A549 (cell line): Measurements from ENCODE around the gene IFITM10. TPM values are rescaled to one million over a fixed set of nuclear protein-coding genes. Genes with fewer than 3 reads are reported as not detected.

Experiments used
- ATAC-seq, 2 experiments: fragments of 200-7000 bp in 1 of 2; fragments of >200 bp in 1 of 2; cut with Nextera tagmentation in 1 of 2; cut with Tn5 transposase in 1 of 2; 3 replicates each; pipeline versions ENCODE4 v1.8.0 to v1.9.1; 2018 to 2020; ENCODE audit warnings: mild to moderate bottlenecking in 1 of 2, moderate library complexity in 1 of 2
- CTCF ChIA-PET: fragments of 300-600 bp; sonication (Branson Sonifier 250); formaldehyde crosslinking; extraction: SDS; loops from one replicate; lab custom pipeline; 2021; ENCODE audit warnings: antibody characterized with exemption, inconsistent platforms; lab: Yijun Ruan, JAX
- POLR2A ChIA-PET: fragments of 350-600 bp; formaldehyde crosslinking; extraction: SDS; loops from one replicate; lab custom pipeline; 2021; ENCODE audit warnings: antibody characterized with exemption, inconsistent platforms; lab: Yijun Ruan, JAX
- DNase-seq, 2 experiments: peaks; one replicate each; pipeline versions ENCODE4 v3.0.0 to v3.0.0-alpha.2; 2011 to 2016; ENCODE audit warnings: low read depth in 1 of 2, low spot score in 1 of 2
- FAIRE-seq: peaks from 2 replicates; lab custom pipeline; 2011; peaks lifted over from hg19 to GRCh38; lab: Jason Lieb, UNC
- H3K27ac ChIP-seq, 2 experiments: fragments of >200 bp; sonication (Bioruptor Twin); formaldehyde crosslinking; 3 replicates each; pipeline ENCODE4 v1.5.1; 2016 to 2017
- H3K4me1 ChIP-seq: fragments of >200 bp; sonication (Bioruptor Twin); formaldehyde crosslinking; 3 replicates; pipeline ENCODE4 v1.6.1; 2016
- H3K4me2 ChIP-seq: fragments of >200 bp; sonication (Bioruptor Twin); formaldehyde crosslinking; 3 replicates; pipeline ENCODE4 v1.6.1; 2016
- H3K4me3 ChIP-seq: fragments of >200 bp; sonication (Bioruptor Twin); formaldehyde crosslinking; 3 replicates; pipeline ENCODE4 v1.5.1; 2016
- H3K9me3 ChIP-seq: fragments of >200 bp; sonication (Bioruptor Twin); formaldehyde crosslinking; 3 replicates; pipeline ENCODE4 v1.6.1; 2016
- BCL3 ChIP-seq: fragments of >200 bp; sonication (Bioruptor Twin); formaldehyde crosslinking; IDR thresholded peaks from 3 replicates; pipeline ENCODE4 v1.6.1; 2016
- CEBPB ChIP-seq, 2 experiments: fragments of >200 bp in 1 of 2; sonication (Bioruptor Twin) in 1 of 2; formaldehyde crosslinking in 1 of 2; IDR thresholded peaks; 2 replicates each; pipeline ENCODE4 v1.6.1; 2012 to 2016
- CHD2 ChIP-seq: fragments of 150-350 bp; IDR thresholded peaks from 2 replicates; pipeline ENCODE4 v1.6.1; 2014; ENCODE audit warnings: low read length; ENCODE audit not compliant: partially characterized antibody
- CTCF ChIP-seq: fragments of >200 bp; sonication (Bioruptor Twin); formaldehyde crosslinking; IDR thresholded peaks from 3 replicates; pipeline ENCODE4 v1.5.1; 2016
- EP300 ChIP-seq, 2 experiments: fragments of >200 bp; sonication (Bioruptor Twin); formaldehyde crosslinking; IDR thresholded peaks; 2 replicates in 1 of 2; 3 replicates in 1 of 2; pipeline ENCODE4 v1.6.1; 2016 to 2017
- FOXS1 ChIP-seq: fragments of 250-450 bp; sonication (Bioruptor Pico); IDR thresholded peaks from 2 replicates; pipeline ENCODE4 v1.5.0; 2020; ENCODE audit warnings: mild to moderate bottlenecking, moderate library complexity
- HES2 ChIP-seq: fragments of >200 bp; sonication (Bioruptor Twin); formaldehyde crosslinking; IDR thresholded peaks from 2 replicates; pipeline ENCODE4 v1.6.1; 2016
- HMGXB4 ChIP-seq: fragments of 250-450 bp; sonication (Bioruptor Pico); IDR thresholded peaks from 2 replicates; pipeline ENCODE4 v1.5.0; 2021; ENCODE audit warnings: mild to moderate bottlenecking, moderate library complexity, borderline replicate concordance
- JUN ChIP-seq, 2 experiments: fragments of >200 bp; sonication (Bioruptor Twin); formaldehyde crosslinking; IDR thresholded peaks; 2 replicates in 1 of 2; 3 replicates in 1 of 2; pipeline ENCODE4 v1.6.1; 2016 to 2017
- KDM1A ChIP-seq: fragments of 200-600 bp; sonication (generic); IDR thresholded peaks from 2 replicates; pipeline ENCODE4 v1.6.1; 2016; ENCODE audit warnings: low read depth, mild to moderate bottlenecking
- KDM5A ChIP-seq: fragments of 200-600 bp; sonication (generic); IDR thresholded peaks from 2 replicates; pipeline ENCODE4 v1.6.1; 2016; ENCODE audit warnings: antibody characterized with exemption, mild to moderate bottlenecking
- MAFK ChIP-seq: fragments of 450-650 bp; IDR thresholded peaks from 2 replicates; pipeline ENCODE4 v1.6.1; 2014; ENCODE audit not compliant: partially characterized antibody
- NR3C1 ChIP-seq: fragments of >200 bp; sonication (Bioruptor Twin); formaldehyde crosslinking; IDR thresholded peaks from 3 replicates; pipeline ENCODE4 v1.6.1; 2017
- PBX3 ChIP-seq: IDR thresholded peaks from 2 replicates; pipeline ENCODE4 v1.6.1; 2012
- POLR2AphosphoS2 ChIP-seq: conservative IDR thresholded peaks from 2 replicates; pipeline ENCODE4 v1.6.1; 2012; ENCODE audit warnings: low read length, improper control_type of control experiment, inconsistent platforms
- RAD21 ChIP-seq, 2 experiments: fragments of >200 bp in 1 of 2; sonication (Bioruptor Twin) in 1 of 2; formaldehyde crosslinking in 1 of 2; IDR thresholded peaks in 1 of 2; conservative IDR thresholded peaks in 1 of 2; 2 replicates in 1 of 2; 3 replicates in 1 of 2; pipeline ENCODE4 v1.6.1; 2012 to 2018; ENCODE audit warnings: inconsistent platforms in 1 of 2
- SMC3 ChIP-seq: fragments of >200 bp; sonication (Bioruptor Twin); formaldehyde crosslinking; IDR thresholded peaks from 3 replicates; pipeline ENCODE4 v1.6.1; 2018; ENCODE audit warnings: inconsistent platforms
- TP53 ChIP-seq: fragments of 250-450 bp; sonication (Bioruptor Pico); IDR thresholded peaks from 2 replicates; pipeline ENCODE4 v1.5.0; 2021; ENCODE audit warnings: mild to moderate bottlenecking, moderate library complexity
- ZC3H11A ChIP-seq: fragments of 450-650 bp; IDR thresholded peaks from 2 replicates; pipeline ENCODE4 v1.6.1; 2014; ENCODE audit warnings: antibody characterized with exemption, mild to moderate bottlenecking
- WGBS: methylation state at CpG from one replicate; pipeline ENCODE4 v1.1.6; 2017; ENCODE audit errors: missing lambda C conversion rate; 5-methylcytosine and 5-hydroxymethylcytosine counted together
- polyA plus RNA-seq, 4 experiments: library from polyadenylated mRNA; depleted of rRNA in 3 of 4; stranded (reverse); fragments of >200 nt; fragmentation: RNase III in 1 of 4; extraction: RNeasy Plus Mini Kit Qiagen cat#74134 plus additional on column Dnase treatment in 1 of 4; gene quantifications; 2 replicates in 3 of 4; 3 replicates in 1 of 4; pipeline ENCODE4 v1.2.3, GENCODE V29; 2011 to 2017

IFITM10 gene
- polyA plus RNA-seq, 2 of the 4 experiments (the other 2 are of a cell fraction) = 0.28 to 0.67 TPM

- CTCF ChIA-PET = interaction anchor here (1.0 to 3.0 kb wide), 3 partner anchors 11 to 94 kb away, joined by 3 to 14 read pairs (median 3); no protein-coding TSS in a partner anchor
- Histone ChIP-seq H3K27ac (no peak overlapping the region), H3K4me3 (no peak overlapping the region), H3K9me3 (peaks cover 26% of the 10 kb centered on the region), H3K4me2 (no peak overlapping the region), H3K4me1 (no peaks in the 10 kb centered on the region)
- FAIRE-seq = no peak
- no peak for DNase-seq
- no peak for TF ChIP-seq FOXS1 (CRISPR knock-in tag)
- WGBS = 64% methylated on average over 10 of the region's 10 CpGs
- POLR2A ChIA-PET = no interaction called here
- ATAC-seq = no peak
Observed at GRCh38 chr11:1738380-1738779, 12.0 kb downstream of the IFITM10 start.

- ATAC-seq = no peak
- POLR2A ChIA-PET = no interaction called here
Observed at GRCh38 chr11:1737080-1737757, 13.2 kb downstream of the IFITM10 start.

GRCh38 chr11:1736447-1736992 lies 13.9 kb downstream of the IFITM10 start:
- DNase-seq (no peak), ATAC-seq (no peak), FAIRE-seq (no peak)
- Histone ChIP-seq H3K4me3 (no peak overlapping the region), H3K27ac (no peak overlapping the region), H3K9me3 (peaks cover 26% of the 10 kb centered on the region), H3K4me1 (no peaks in the 10 kb centered on the region), H3K4me2 (no peak overlapping the region)
- no peak for TF ChIP-seq KDM1A
- no peak for TF ChIP-seq RAD21 (conservative IDR thresholded peaks at IDR 0.05 in 1 of 2, IDR thresholded peaks at IDR 0.05 in 1 of 2)
- TF ChIP-seq HES2 = no peak
- no peak for TF ChIP-seq MAFK
- no peak for TF ChIP-seq BCL3
- no peak for TF ChIP-seq CHD2
- no peak for TF ChIP-seq CEBPB (IDR thresholded peaks at IDR 0.05)
- no peak for TF ChIP-seq EP300 (IDR thresholded peaks at IDR 0.05)
- no peak for TF ChIP-seq ZC3H11A
- TF ChIP-seq POLR2AphosphoS2 = no peak
- no peak for TF ChIP-seq TP53
- no peak for TF ChIP-seq KDM5A
- TF ChIP-seq NR3C1 = no peak
- no peak for TF ChIP-seq SMC3
- no peak for TF ChIP-seq JUN (IDR thresholded peaks at IDR 0.05)
- TF ChIP-seq PBX3 = no peak
- no peak for TF ChIP-seq HMGXB4
- ChIA-PET CTCF (interaction anchor here (1.0 to 3.0 kb wide), 6 partner anchors 9 to 96 kb away, joined by 3 to 14 read pairs (median 4); no protein-coding TSS in a partner anchor), POLR2A (no interaction called here)
- WGBS = 6% methylated on average over 3 of the region's 3 CpGs

More at GRCh38 chr11:1737080-1737757, 13.2 kb downstream of the IFITM10 start:
- no peak for TF ChIP-seq CTCF
- CTCF ChIA-PET = interaction anchor here (1.0 to 3.0 kb wide), 7 partner anchors 10 to 95 kb away, joined by 3 to 14 read pairs (median 3); no protein-coding TSS in a partner anchor
- Histone ChIP-seq H3K9me3 (peaks cover 26% of the 10 kb centered on the region), H3K4me1 (no peaks in the 10 kb centered on the region), H3K27ac (no peak overlapping the region), H3K4me2 (no peak overlapping the region), H3K4me3 (no peak overlapping the region)
- no peak for DNase-seq
- WGBS = 40% methylated on average over 6 of the region's 6 CpGs
- FAIRE-seq = no peak
